Stimulated activated naive CD8-positive, alpha-beta T cell treated with anti-CD3 and anti-CD28 coated beads, Interleukin-15, Interleukin-2, amounts not matched to agents 100 ng/mL and 50 ng/mL, for 24 hours (primary cell): ENCODE measurements around the gene PLD2.

Experiments used
- H3K27ac Mint-ChIP-seq: one replicate; pipeline ENCODE4 v1.8.0; 2021; ENCODE audit warnings: mild to moderate bottlenecking, mixed read lengths
- H3K27me3 Mint-ChIP-seq: one replicate; pipeline ENCODE4 v1.8.0; 2021; ENCODE audit warnings: mixed read lengths
- H3K36me3 Mint-ChIP-seq: one replicate; pipeline ENCODE4 v1.8.0; 2021; ENCODE audit warnings: low read depth, mixed read lengths
- H3K4me1 Mint-ChIP-seq: one replicate; pipeline ENCODE4 v1.8.0; 2021; ENCODE audit warnings: low read depth, mixed read lengths
- H3K4me3 Mint-ChIP-seq: one replicate; pipeline ENCODE4 v1.8.0; 2021; ENCODE audit warnings: mild to moderate bottlenecking, mixed read lengths
- H3K9me3 Mint-ChIP-seq: one replicate; pipeline ENCODE4 v1.8.0; 2021; ENCODE audit warnings: mixed read lengths

Gene PLD2

GRCh38 chr17:4834681-4835020, 27.7 kb downstream of the PLD2 start:
- H3K27ac Mint-ChIP-seq: no peak overlapping the region
- no peaks in the 10 kb centered on the region for H3K27me3 Mint-ChIP-seq
- H3K4me3 Mint-ChIP-seq: peak overlapping the region; percentile 85
- no peaks in the 10 kb centered on the region for H3K9me3 Mint-ChIP-seq
- H3K4me1 Mint-ChIP-seq: peaks cover 53% of the 10 kb centered on the region
- peaks cover 9% of the 10 kb centered on the region for H3K36me3 Mint-ChIP-seq

GRCh38 chr17:4836221-4836620, 29.3 kb downstream of the PLD2 start:
- no peak overlapping the region for H3K4me3 Mint-ChIP-seq
- H3K36me3 Mint-ChIP-seq: peaks cover 9% of the 10 kb centered on the region
- H3K4me1 Mint-ChIP-seq: peaks cover 68% of the 10 kb centered on the region
- H3K27ac Mint-ChIP-seq: no peak overlapping the region
- H3K27me3 Mint-ChIP-seq: no peaks in the 10 kb centered on the region
- H3K9me3 Mint-ChIP-seq: no peaks in the 10 kb centered on the region

GRCh38 chr17:4837471-4838308, 30.7 kb downstream of the PLD2 start:
- Mint-ChIP-seq H3K4me3 (no peak overlapping the region), H3K27me3 (no peaks in the 10 kb centered on the region), H3K36me3 (peaks cover 9% of the 10 kb centered on the region), H3K27ac (no peak overlapping the region), H3K9me3 (no peaks in the 10 kb centered on the region), H3K4me1 (peaks cover 74% of the 10 kb centered on the region)

- H3K4me3 Mint-ChIP-seq: no peak overlapping the region
- no peaks in the 10 kb centered on the region for H3K27me3 Mint-ChIP-seq
- peaks cover 73% of the 10 kb centered on the region for H3K4me1 Mint-ChIP-seq
- no peaks in the 10 kb centered on the region for H3K9me3 Mint-ChIP-seq
- H3K27ac Mint-ChIP-seq: no peak overlapping the region
- H3K36me3 Mint-ChIP-seq: peaks cover 9% of the 10 kb centered on the region
These were observed 31.4 kb downstream of the PLD2 start for GRCh38 chr17:4838309-4838785.

- no peak overlapping the region for H3K27ac Mint-ChIP-seq
- H3K4me3 Mint-ChIP-seq: no peak overlapping the region
These were observed 32.3 kb downstream of the PLD2 start for GRCh38 chr17:4839221-4839620.

GRCh38 chr17:4839965-4840892, 33.3 kb downstream of the PLD2 start:
- H3K4me1 Mint-ChIP-seq: peaks cover 58% of the 10 kb centered on the region
- peak overlapping the region; percentile 78 for H3K27ac Mint-ChIP-seq
- peak overlapping the region; percentile 9 for H3K4me3 Mint-ChIP-seq
- H3K36me3 Mint-ChIP-seq: peaks cover 10% of the 10 kb centered on the region
- H3K27me3 Mint-ChIP-seq: no peaks in the 10 kb centered on the region
- H3K9me3 Mint-ChIP-seq: no peaks in the 10 kb centered on the region

More at GRCh38 chr17:4839221-4839620, 32.3 kb downstream of the PLD2 start:
- Mint-ChIP-seq H3K27me3 (no peaks in the 10 kb centered on the region), H3K36me3 (peaks cover 14% of the 10 kb centered on the region), H3K9me3 (no peaks in the 10 kb centered on the region), H3K4me1 (peaks cover 67% of the 10 kb centered on the region)

GRCh38 chr17:4840893-4841242, 33.9 kb downstream of the PLD2 start:
- Mint-ChIP-seq H3K27ac (peak overlapping the region; percentile 78), H3K4me1 (peaks cover 54% of the 10 kb centered on the region), H3K4me3 (no peak overlapping the region), H3K36me3 (peaks cover 10% of the 10 kb centered on the region), H3K9me3 (no peaks in the 10 kb centered on the region), H3K27me3 (no peaks in the 10 kb centered on the region)

GRCh38 chr17:4842376-4842775, 35.4 kb downstream of the PLD2 start:
- Mint-ChIP-seq H3K27ac (no peak overlapping the region), H3K27me3 (no peaks in the 10 kb centered on the region), H3K4me1 (peaks cover 45% of the 10 kb centered on the region), H3K9me3 (no peaks in the 10 kb centered on the region), H3K36me3 (peaks cover 10% of the 10 kb centered on the region), H3K4me3 (no peak overlapping the region)

GRCh38 chr17:4843321-4844000, 36.5 kb downstream of the PLD2 start:
- Mint-ChIP-seq H3K27me3 (no peaks in the 10 kb centered on the region), H3K27ac (no peak overlapping the region), H3K4me1 (peaks cover 39% of the 10 kb centered on the region), H3K36me3 (peaks cover 5% of the 10 kb centered on the region), H3K9me3 (no peaks in the 10 kb centered on the region), H3K4me3 (no peak overlapping the region)

GRCh38 chr17:4845118-4845517, 38.2 kb downstream of the PLD2 start:
- Mint-ChIP-seq H3K9me3 (no peaks in the 10 kb centered on the region), H3K27ac (no peak overlapping the region), H3K4me1 (peaks cover 22% of the 10 kb centered on the region), H3K36me3 (peaks cover 8% of the 10 kb centered on the region), H3K27me3 (no peaks in the 10 kb centered on the region), H3K4me3 (no peak overlapping the region)

GRCh38 chr17:4846635-4847390, 39.9 kb downstream of the PLD2 start:
- H3K4me3 Mint-ChIP-seq: no peak overlapping the region
- H3K9me3 Mint-ChIP-seq: no peaks in the 10 kb centered on the region
- no peak overlapping the region for H3K27ac Mint-ChIP-seq
- peaks cover 8% of the 10 kb centered on the region for H3K36me3 Mint-ChIP-seq
- peaks cover 3% of the 10 kb centered on the region for H3K27me3 Mint-ChIP-seq
- H3K4me1 Mint-ChIP-seq: peaks cover 6% of the 10 kb centered on the region

GRCh38 chr17:4849011-4849536, 42.1 kb downstream of the PLD2 start:
- H3K36me3 Mint-ChIP-seq: peaks cover 11% of the 10 kb centered on the region
- no peak overlapping the region for H3K27ac Mint-ChIP-seq
- peaks cover 3% of the 10 kb centered on the region for H3K27me3 Mint-ChIP-seq
- H3K4me3 Mint-ChIP-seq: no peak overlapping the region
- H3K9me3 Mint-ChIP-seq: peaks cover 6% of the 10 kb centered on the region
- peaks cover 10% of the 10 kb centered on the region for H3K4me1 Mint-ChIP-seq

- no peak overlapping the region for H3K4me3 Mint-ChIP-seq
- H3K36me3 Mint-ChIP-seq: peaks cover 11% of the 10 kb centered on the region
- no peak overlapping the region for H3K27ac Mint-ChIP-seq
- H3K27me3 Mint-ChIP-seq: peaks cover 3% of the 10 kb centered on the region
- peaks cover 6% of the 10 kb centered on the region for H3K9me3 Mint-ChIP-seq
- peaks cover 9% of the 10 kb centered on the region for H3K4me1 Mint-ChIP-seq
These were observed 43.3 kb downstream of the PLD2 start for GRCh38 chr17:4850246-4850645.

GRCh38 chr17:4851084-4851483, 44.1 kb downstream of the PLD2 start:
- H3K9me3 Mint-ChIP-seq: peaks cover 6% of the 10 kb centered on the region
- no peak overlapping the region for H3K4me3 Mint-ChIP-seq
- H3K27ac Mint-ChIP-seq: no peak overlapping the region
- peaks cover 3% of the 10 kb centered on the region for H3K27me3 Mint-ChIP-seq
- H3K4me1 Mint-ChIP-seq: peaks cover 7% of the 10 kb centered on the region
- H3K36me3 Mint-ChIP-seq: peaks cover 13% of the 10 kb centered on the region
